ENCODE results near the gene PHTF1.
A peak's percentile ranks its signal among the peaks of the same experiment; 100 is the strongest.
"Not testable (repeated sequence)": the region's sequence is repeated elsewhere in the genome, so short reads cannot be mapped to it uniquely, and the experiment has no call there.

Gene PHTF1

GRCh38 chr1:113780374-113781146, 21.3 kb upstream of the PHTF1 start:
- no peak for DNase-seq
- in situ Hi-C loops (cut with HindIII; ENCODE audit: low pct_ligation_motif_present, low pct_unique_long_range_greater_than_20kb, low sequenced_read_pairs) = no loop called here

- DNase-seq = no peak
- in situ Hi-C loops (cut with HindIII; ENCODE audit: low pct_ligation_motif_present, low pct_unique_long_range_greater_than_20kb, low sequenced_read_pairs) = no loop called here
Measured at GRCh38 chr1:113779542-113779941, 20.3 kb upstream of the PHTF1 start.

GRCh38 chr1:113777561-113777960, 18.3 kb upstream of the PHTF1 start:
- DNase-seq = no peak
- in situ Hi-C loops (cut with HindIII; ENCODE audit: low pct_ligation_motif_present, low pct_unique_long_range_greater_than_20kb, low sequenced_read_pairs) = no loop called here

GRCh38 chr1:113770031-113770430, 10.7 kb upstream of the PHTF1 start:
- no peak for DNase-seq
- in situ Hi-C loops (cut with HindIII; ENCODE audit: low pct_ligation_motif_present, low pct_unique_long_range_greater_than_20kb, low sequenced_read_pairs) = no loop called here

GRCh38 chr1:113769601-113769970, 10.3 kb upstream of the PHTF1 start:
- no peak for DNase-seq
- in situ Hi-C loops (cut with HindIII; ENCODE audit: low pct_ligation_motif_present, low pct_unique_long_range_greater_than_20kb, low sequenced_read_pairs) = no loop called here

GRCh38 chr1:113768916-113769600, 9.8 kb upstream of the PHTF1 start:
- in situ Hi-C loops (cut with HindIII; ENCODE audit: low pct_ligation_motif_present, low pct_unique_long_range_greater_than_20kb, low sequenced_read_pairs) = no loop called here
- DNase-seq = no peak

- in situ Hi-C loops (cut with HindIII; ENCODE audit: low pct_ligation_motif_present, low pct_unique_long_range_greater_than_20kb, low sequenced_read_pairs) = no loop called here
Measured at GRCh38 chr1:113765306-113766230, 6.3 kb upstream of the PHTF1 start.

GRCh38 chr1:113763661-113764060, 4.4 kb upstream of the PHTF1 start:
- in situ Hi-C loops (cut with HindIII; ENCODE audit: low pct_ligation_motif_present, low pct_unique_long_range_greater_than_20kb, low sequenced_read_pairs) = no loop called here
- DNase-seq = no peak

More at GRCh38 chr1:113765306-113766230, 6.3 kb upstream of the PHTF1 start:
- no peak for DNase-seq

GRCh38 chr1:113761937-113762336, 2.7 kb upstream of the PHTF1 start:
- DNase-seq = no peak
- in situ Hi-C loops (cut with HindIII; ENCODE audit: low pct_ligation_motif_present, low pct_unique_long_range_greater_than_20kb, low sequenced_read_pairs) = no loop called here

GRCh38 chr1:113760102-113761080, 1.1 kb upstream of the PHTF1 start:
- no peak for DNase-seq

GRCh38 chr1:113758631-113759332, 504 bp downstream of the PHTF1 start:
- in situ Hi-C loops (cut with HindIII; ENCODE audit: low pct_ligation_motif_present, low pct_unique_long_range_greater_than_20kb, low sequenced_read_pairs) = no loop called here
- DNase-seq = peak; percentile 50

More at GRCh38 chr1:113760102-113761080, 1.1 kb upstream of the PHTF1 start:
- in situ Hi-C loops (cut with HindIII; ENCODE audit: low pct_ligation_motif_present, low pct_unique_long_range_greater_than_20kb, low sequenced_read_pairs) = no loop called here

- in situ Hi-C loops (cut with HindIII; ENCODE audit: low pct_ligation_motif_present, low pct_unique_long_range_greater_than_20kb, low sequenced_read_pairs) = no loop called here
- no peak for DNase-seq
Measured at GRCh38 chr1:113756461-113756860, 2.8 kb downstream of the PHTF1 start.

GRCh38 chr1:113753333-113753732, 6.0 kb downstream of the PHTF1 start:
- DNase-seq; in situ Hi-C loops (cut with HindIII; ENCODE audit: low pct_ligation_motif_present, low pct_unique_long_range_greater_than_20kb, low sequenced_read_pairs): not testable (repeated sequence)

- DNase-seq = no peak
- in situ Hi-C loops (cut with HindIII; ENCODE audit: low pct_ligation_motif_present, low pct_unique_long_range_greater_than_20kb, low sequenced_read_pairs) = no loop called here
Measured at GRCh38 chr1:113751516-113751915, 7.8 kb downstream of the PHTF1 start.

- in situ Hi-C loops (cut with HindIII; ENCODE audit: low pct_ligation_motif_present, low pct_unique_long_range_greater_than_20kb, low sequenced_read_pairs) = no loop called here
- no peak for DNase-seq
Measured at GRCh38 chr1:113751114-113751513, 8.2 kb downstream of the PHTF1 start.

GRCh38 chr1:113749402-113749801, 9.9 kb downstream of the PHTF1 start:
- in situ Hi-C loops (cut with HindIII; ENCODE audit: low pct_ligation_motif_present, low pct_unique_long_range_greater_than_20kb, low sequenced_read_pairs) = no loop called here
- DNase-seq = no peak

GRCh38 chr1:113747376-113747775, 11.9 kb downstream of the PHTF1 start:
- no peak for DNase-seq

More at GRCh38 chr1:113747376-113747775, 11.9 kb downstream of the PHTF1 start:
- in situ Hi-C loops (cut with HindIII; ENCODE audit: low pct_ligation_motif_present, low pct_unique_long_range_greater_than_20kb, low sequenced_read_pairs) = no loop called here
